ENCODE results near the gene TM2D3. TPM values are rescaled to one million over a fixed set of nuclear protein-coding genes. Genes with fewer than 3 reads are reported as not detected.

TM2D3 gene
- total RNA-seq, 4 donors from 2014 or later = 32.6 to 47.3 (median 46.2) TPM

- ATAC-seq (ENCODE audit: low FRiP score) (no peak), DNase-seq (ENCODE audit: low spot score) (no peak)
- no peak for TF ChIP-seq CTCF (IDR thresholded peaks at IDR 0.05)
Measured at GRCh38 chr15:101599091-101599490, 53.1 kb downstream of the TM2D3 start.

GRCh38 chr15:101597360-101597928 lies 54.7 kb downstream of the TM2D3 start:
- TF ChIP-seq CTCF (IDR thresholded peaks at IDR 0.05) = no peak
- ATAC-seq (ENCODE audit: low FRiP score) = no peak

GRCh38 chr15:101596633-101597032 lies 55.5 kb downstream of the TM2D3 start:
- ATAC-seq (ENCODE audit: low FRiP score) (no peak), DNase-seq (ENCODE audit: low spot score) (no peak)
- TF ChIP-seq CTCF (IDR thresholded peaks at IDR 0.05) = no peak

More at GRCh38 chr15:101597360-101597928, 54.7 kb downstream of the TM2D3 start:
- no peak for DNase-seq (ENCODE audit: low spot score)

Small RNA genes within 50 kb of the gene (small RNA-seq; reads per million reads assigned to genes)
- gene RNU6-807P = not detected

Other genes with a start within 250 kb of the TM2D3 start
- gene PCSK6, start 162.7 kb downstream of the TM2D3 start, total RNA-seq = 10 to 100 TPM in 3 of 4 donors, 1 to 10 TPM in 1; 9.7 to 20.5 (median 13.1) TPM
- gene TARS3, start 72.1 kb upstream of the TM2D3 start, total RNA-seq = 10 to 100 TPM; 11.4 to 20.5 (median 15.3) TPM
- gene OR4F6, start 151.1 kb upstream of the TM2D3 start, total RNA-seq = not detected
- not detected for gene OR4F15, start 159.8 kb upstream of the TM2D3 start, total RNA-seq

All from omental fat pad (tissue), 4 donors.